AG09319 (cell line): ENCODE data around the gene KASH5.

Source experiments
- DNase-seq: peaks from one replicate; pipeline ENCODE4 v3.0.0-alpha.2; 2010; ENCODE audit warnings: low read depth; ENCODE audit errors: extremely low read depth
- TF ChIP-seq, protein P1 (sequence below): IDR thresholded peaks from 2 replicates; pipeline ENCODE4 v1.5.1; 2011; ENCODE audit warnings: low read depth, mild to moderate bottlenecking, inconsistent platforms, low read length, moderate library complexity

KASH5 gene

GRCh38 chr19:49355909-49356353, 32.1 kb upstream of the KASH5 start:
- no peak for DNase-seq
- TF ChIP-seq, protein P1, sequence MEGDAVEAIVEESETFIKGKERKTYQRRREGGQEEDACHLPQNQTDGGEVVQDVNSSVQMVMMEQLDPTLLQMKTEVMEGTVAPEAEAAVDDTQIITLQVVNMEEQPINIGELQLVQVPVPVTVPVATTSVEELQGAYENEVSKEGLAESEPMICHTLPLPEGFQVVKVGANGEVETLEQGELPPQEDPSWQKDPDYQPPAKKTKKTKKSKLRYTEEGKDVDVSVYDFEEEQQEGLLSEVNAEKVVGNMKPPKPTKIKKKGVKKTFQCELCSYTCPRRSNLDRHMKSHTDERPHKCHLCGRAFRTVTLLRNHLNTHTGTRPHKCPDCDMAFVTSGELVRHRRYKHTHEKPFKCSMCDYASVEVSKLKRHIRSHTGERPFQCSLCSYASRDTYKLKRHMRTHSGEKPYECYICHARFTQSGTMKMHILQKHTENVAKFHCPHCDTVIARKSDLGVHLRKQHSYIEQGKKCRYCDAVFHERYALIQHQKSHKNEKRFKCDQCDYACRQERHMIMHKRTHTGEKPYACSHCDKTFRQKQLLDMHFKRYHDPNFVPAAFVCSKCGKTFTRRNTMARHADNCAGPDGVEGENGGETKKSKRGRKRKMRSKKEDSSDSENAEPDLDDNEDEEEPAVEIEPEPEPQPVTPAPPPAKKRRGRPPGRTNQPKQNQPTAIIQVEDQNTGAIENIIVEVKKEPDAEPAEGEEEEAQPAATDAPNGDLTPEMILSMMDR = no peak

DNA sequence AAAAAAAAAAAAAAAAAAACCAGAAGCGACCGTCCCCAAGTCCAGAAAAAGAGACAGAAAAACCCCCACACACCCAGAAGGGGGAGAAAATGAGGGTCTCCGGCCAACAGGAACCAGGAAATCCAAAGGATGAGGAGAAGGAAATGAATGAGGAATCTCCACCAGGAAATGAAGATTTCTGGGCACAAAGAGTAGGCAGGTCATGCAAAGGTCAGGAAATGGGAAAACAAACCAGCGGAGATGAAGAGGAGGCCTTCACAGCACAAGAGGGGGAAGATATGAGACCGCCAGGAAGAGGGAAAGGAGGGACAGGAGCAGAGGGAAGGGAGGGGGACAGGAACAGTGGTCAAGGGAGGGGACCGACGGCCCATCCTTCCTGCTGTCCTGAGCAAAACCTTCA, 31.7 kb upstream of the KASH5 start:
- TF ChIP-seq, protein P1 = no peak
- no peak for DNase-seq

DNA sequence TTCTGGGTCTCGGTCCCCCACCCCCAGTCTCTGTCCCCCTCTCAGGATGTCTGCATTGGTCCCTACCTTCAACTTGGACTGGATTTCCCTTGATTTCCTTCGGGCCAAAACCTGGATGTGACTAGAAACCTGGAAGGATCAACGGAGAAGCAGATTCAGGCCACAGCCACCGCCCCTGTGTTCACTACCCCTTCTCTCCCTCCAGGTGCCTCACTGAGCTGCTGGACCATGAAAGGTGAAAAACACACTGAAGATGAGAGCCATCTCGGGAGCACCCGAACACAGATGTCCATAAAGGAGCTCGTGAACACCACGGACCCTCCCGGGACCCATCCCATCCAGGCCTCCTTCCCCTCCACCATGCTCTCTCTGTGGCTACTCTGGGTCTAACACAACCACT, 30.9 kb upstream of the KASH5 start:
- DNase-seq = no peak
- TF ChIP-seq, protein P1 = no peak

- TF ChIP-seq, protein P1 = no peak
- DNase-seq = no peak
Observed at GRCh38 chr19:49359851-49360820, 27.9 kb upstream of the KASH5 start.

GRCh38 chr19:49361438-49362047, 26.5 kb upstream of the KASH5 start:
- DNase-seq = peak; percentile 70

DNA sequence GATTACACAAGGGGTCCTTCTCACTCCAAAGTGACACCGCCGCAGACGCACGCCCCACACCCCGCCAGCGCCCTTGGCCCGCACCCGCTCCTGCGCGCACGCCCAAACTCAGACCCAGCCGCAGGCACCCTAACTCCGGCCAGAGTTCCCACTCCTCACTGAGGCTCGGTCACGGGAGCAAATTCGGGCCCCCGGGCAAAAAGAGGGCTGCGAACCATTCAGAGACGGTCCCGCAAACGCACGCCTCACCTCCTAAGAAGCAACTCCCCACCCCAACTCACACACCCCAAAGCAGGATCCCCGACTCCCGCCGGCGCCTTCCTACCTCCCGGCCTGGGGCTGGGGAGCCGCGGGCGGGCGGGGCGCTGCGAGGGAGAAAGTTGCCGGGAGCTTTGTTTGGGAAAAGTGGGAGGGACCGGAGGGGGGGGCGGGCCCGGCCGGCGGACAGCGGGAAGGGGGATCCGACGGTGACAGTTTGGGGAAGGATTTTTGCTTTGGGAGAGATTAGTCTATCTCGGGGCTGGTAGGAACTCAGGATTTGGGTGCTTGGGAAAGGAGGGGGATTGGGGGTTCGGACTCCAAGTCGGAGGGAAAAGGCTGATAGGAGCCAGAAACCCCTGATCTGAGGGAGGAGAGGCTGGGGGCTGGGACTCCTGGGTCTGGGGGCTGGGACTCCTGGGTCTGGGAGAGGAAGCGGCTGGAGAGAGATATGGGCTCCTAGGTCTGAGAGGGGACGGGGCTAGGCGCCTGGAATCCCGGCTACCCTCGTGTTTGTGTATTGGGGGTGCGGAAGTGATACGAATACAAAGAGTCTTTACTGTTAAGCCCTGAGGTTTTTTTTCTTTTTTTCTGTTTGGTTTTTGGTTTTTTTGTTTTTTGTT, 25.8 kb upstream of the KASH5 start, which contains the start of gene TEAD2:
TEAD2 (minus strand) TSS at position 369 of the 881 bp plus-strand sequence. CDS start 2,341 bp downstream, outside the sequence.
- TF ChIP-seq, protein P1 = no peak
- DNase-seq = no peak

More at GRCh38 chr19:49361438-49362047, 26.5 kb upstream of the KASH5 start:
- TF ChIP-seq, protein P1 = no peak
